Thyroid gland (tissue), 4 donors: ENCODE results near the gene GAS6. TPM values are rescaled to one million over a fixed set of nuclear protein-coding genes. Genes with fewer than 3 reads are reported as not detected.

Experiments
- DNase-seq, 2 donors: peaks; one replicate each; pipeline ENCODE4 v3.0.0-alpha.2; 2019
- H3K27ac ChIP-seq, 3 donors: fragments of 200-600 bp; sonication (generic); 1 replicate in 2 of 3; 2 replicates in 1 of 3; pipeline ENCODE4 v1.5.1; 2016 to 2019; ENCODE audit warnings: mild to moderate bottlenecking in 1 of 3, moderate library complexity in 1 of 3
- H3K27me3 ChIP-seq: fragments of 200-600 bp; sonication (generic); one replicate; pipeline ENCODE4 v1.5.1; 2019
- H3K36me3 ChIP-seq, 2 donors: fragments of 200-600 bp; sonication (generic); one replicate each; pipeline ENCODE4 v1.5.1; 2016 to 2019
- H3K4me1 ChIP-seq, 2 donors: fragments of 200-600 bp; sonication (generic); one replicate each; pipeline ENCODE4 v1.5.1; 2017 to 2019
- H3K4me3 ChIP-seq, 3 donors: fragments of 200-600 bp; sonication (generic); replicated peaks in 1 of 3; 1 replicate in 2 of 3; 2 replicates in 1 of 3; pipeline ENCODE4 v1.5.1; 2016; ENCODE audit warnings: mild to moderate bottlenecking in 1 of 3
- H3K9me3 ChIP-seq: fragments of 200-600 bp; sonication (generic); one replicate; pipeline ENCODE4 v1.5.1; 2017
- CTCF ChIP-seq, 6 experiments: fragments of 200-600 bp in 3 of 6; fragments of 450-650 bp in 3 of 6; sonication (generic) in 3 of 6; IDR thresholded peaks; one replicate each; pipeline ENCODE4 v1.5.1; 2016 to 2019; ENCODE audit warnings: antibody characterized with exemption in 6 of 6, mild to moderate bottlenecking in 2 of 6, inconsistent platforms in 1 of 6, moderate library complexity in 1 of 6
- POLR2A ChIP-seq, 2 donors: fragments of 450-650 bp; IDR thresholded peaks; one replicate each; pipeline ENCODE4 v1.6.1; 2017; ENCODE audit warnings: antibody characterized with exemption in 2 of 2, mild to moderate bottlenecking in 2 of 2, moderate library complexity in 1 of 2
- WGBS, 2 donors: methylation state at CpG; one replicate each; pipeline ENCODE4 v1.1.5; 2017; 5-methylcytosine and 5-hydroxymethylcytosine counted together
- intact Hi-C: fragments of 100-400 bp; cut with DNase I; formaldehyde crosslinking; loops from one replicate; pipeline ENCODE4 v1.15.1; 2023
- total RNA-seq, 4 donors: library from RNA; depleted of rRNA; stranded (reverse); fragments of >200 nt; gene quantifications; one replicate each; pipeline ENCODE4 v1.2.3, GENCODE V29; 2016

Gene GAS6
- total RNA-seq, 4 donors from 2014 or later: 145 to 197 (median 173) TPM

- Histone ChIP-seq H3K27ac (peak overlapping the region; percentile 47 to 72 (median 53)), H3K27me3 (no peaks in the 10 kb centered on the region), H3K4me3 (no peak overlapping the region), H3K4me1 (peaks cover 18 to 21% of the 10 kb centered on the region in 2 donors), H3K9me3 (no peaks in the 10 kb centered on the region), H3K36me3 (no peaks in the 10 kb centered on the region)
- intact Hi-C loops: no loop called here
- WGBS, 2 donors: 64 to 75% methylated on average over 4 of the region's 4 CpGs
- peak; percentile 68 to 73 for DNase-seq
- peak in 1 of 2 donors; percentile 31 for TF ChIP-seq POLR2A (IDR thresholded peaks at IDR 0.05)
- no peak for TF ChIP-seq CTCF (IDR thresholded peaks at IDR 0.05)
Measured at GRCh38 chr13:113897966-113898365, 34.1 kb upstream of the GAS6 start.

DNA sequence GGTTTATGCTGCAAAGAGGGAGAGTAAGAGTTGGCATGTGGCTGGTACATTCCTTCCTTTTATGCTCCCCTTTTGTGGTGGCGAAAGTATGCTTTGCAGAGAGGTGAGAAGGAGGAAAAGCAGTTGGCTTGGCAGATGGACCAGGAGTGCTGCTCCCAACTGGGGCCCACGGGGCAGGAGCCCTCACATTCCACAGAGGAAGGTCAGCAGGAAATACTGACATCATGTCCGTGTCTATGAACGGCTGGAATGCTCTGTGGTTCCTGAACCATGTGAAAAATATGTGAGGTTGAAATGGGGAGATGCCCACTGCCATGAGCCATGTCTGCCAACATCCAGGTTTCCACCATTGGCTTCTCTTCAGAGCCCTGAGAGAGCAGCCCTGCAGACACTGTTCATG lies 33.3 kb upstream of the GAS6 start:
- TF ChIP-seq POLR2A (IDR thresholded peaks at IDR 0.05) (no peak), CTCF (IDR thresholded peaks at IDR 0.05) (no peak)
- 64 to 67% methylated on average over 4 of the region's 4 CpGs for WGBS, 2 donors
- Histone ChIP-seq H3K4me3 (no peak overlapping the region), H3K27me3 (no peaks in the 10 kb centered on the region), H3K36me3 (no peaks in the 10 kb centered on the region), H3K9me3 (no peaks in the 10 kb centered on the region), H3K27ac (peak overlapping the region; percentile 47 to 72 (median 53)), H3K4me1 (peaks cover 18 to 21% of the 10 kb centered on the region in 2 donors)
- intact Hi-C loops: no loop called here
- DNase-seq: no peak

GRCh38 chr13:113895436-113895835 lies 31.6 kb upstream of the GAS6 start:
- Histone ChIP-seq H3K4me3 (no peak overlapping the region), H3K4me1 (peaks cover 18 to 21% of the 10 kb centered on the region in 2 donors), H3K36me3 (no peaks in the 10 kb centered on the region), H3K27me3 (no peaks in the 10 kb centered on the region), H3K27ac (no peak overlapping the region), H3K9me3 (no peaks in the 10 kb centered on the region)
- 78 to 91% methylated on average over 1 of the region's 1 CpG for whole genome bisulfite sequencing, 2 donors
- intact Hi-C loops: no loop called here
- TF ChIP-seq POLR2A (IDR thresholded peaks at IDR 0.05): no peak
- no peak for DNase-seq

- Histone ChIP-seq H3K27me3 (no peaks in the 10 kb centered on the region), H3K9me3 (no peaks in the 10 kb centered on the region), H3K27ac (no peak overlapping the region), H3K4me1 (peaks cover 14 to 30% of the 10 kb centered on the region in 2 donors), H3K36me3 (no peaks in the 10 kb centered on the region), H3K4me3 (no peak overlapping the region)
- no peak for DNase-seq
- TF ChIP-seq CTCF (IDR thresholded peaks at IDR 0.05): no peak
- intact Hi-C loops: no loop called here
- 71 to 75% methylated on average over 2 of the region's 2 CpGs for WGBS, 2 donors
Measured at GRCh38 chr13:113890774-113891480, 27.1 kb upstream of the GAS6 start.

GRCh38 chr13:113889467-113889866 lies 25.6 kb upstream of the GAS6 start:
- Histone ChIP-seq H3K27ac (no peak overlapping the region), H3K27me3 (no peaks in the 10 kb centered on the region), H3K9me3 (no peaks in the 10 kb centered on the region), H3K4me1 (peaks cover 14 to 30% of the 10 kb centered on the region in 2 donors), H3K36me3 (no peaks in the 10 kb centered on the region), H3K4me3 (no peak overlapping the region)
- TF ChIP-seq CTCF (IDR thresholded peaks at IDR 0.05): no peak
- no peak for TF ChIP-seq POLR2A (IDR thresholded peaks at IDR 0.05)
- 76 to 77% methylated on average over 4 of the region's 4 CpGs for WGBS, 2 donors
- DNase-seq: peak in 1 of 2 donors; percentile 31
- intact Hi-C loops: no loop called here
